ENCODE measurements around the gene PLPPR5. TPM values are rescaled to one million over a fixed set of nuclear protein-coding genes. Genes with fewer than 3 reads are reported as not detected.
A peak's percentile ranks its signal among the peaks of the same experiment; 100 is the strongest.
"Not testable (repeated sequence)": the region's sequence is repeated elsewhere in the genome, so short reads cannot be mapped to it uniquely, and the experiment has no call there.

The PLPPR5 gene, protein sequence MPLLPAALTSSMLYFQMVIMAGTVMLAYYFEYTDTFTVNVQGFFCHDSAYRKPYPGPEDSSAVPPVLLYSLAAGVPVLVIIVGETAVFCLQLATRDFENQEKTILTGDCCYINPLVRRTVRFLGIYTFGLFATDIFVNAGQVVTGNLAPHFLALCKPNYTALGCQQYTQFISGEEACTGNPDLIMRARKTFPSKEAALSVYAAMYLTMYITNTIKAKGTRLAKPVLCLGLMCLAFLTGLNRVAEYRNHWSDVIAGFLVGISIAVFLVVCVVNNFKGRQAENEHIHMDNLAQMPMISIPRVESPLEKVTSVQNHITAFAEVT
- not detected for total RNA-seq

DNA sequence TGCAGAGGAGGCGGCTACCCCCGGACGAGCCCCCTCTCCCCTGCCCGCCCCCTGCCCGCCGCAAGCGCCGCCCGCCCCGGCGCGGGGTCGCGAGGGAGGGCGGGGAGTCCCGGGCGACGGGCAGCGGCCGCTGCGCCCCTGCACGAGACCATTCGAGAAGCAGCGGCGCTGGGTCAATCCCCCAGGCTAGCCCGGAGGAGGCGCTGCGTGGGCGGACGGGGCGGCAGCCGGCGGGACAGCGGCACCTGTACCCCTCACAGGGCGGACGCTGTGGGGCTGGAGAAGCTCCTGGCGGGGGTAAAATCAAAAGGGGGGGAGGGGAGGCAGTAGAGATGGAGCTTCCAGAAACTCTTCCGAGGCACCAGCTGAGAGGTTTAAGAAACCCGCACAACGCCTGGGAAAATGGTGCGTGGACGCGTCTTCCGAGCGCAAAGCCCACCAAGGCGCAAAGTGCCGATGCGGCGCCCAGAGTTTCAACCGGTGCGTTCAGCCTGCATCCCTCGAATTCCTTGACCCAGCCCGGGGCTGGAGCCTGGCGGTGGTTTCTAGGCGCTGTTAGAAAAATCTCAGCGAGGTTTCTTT lies at the start of gene PLPPR5:
TSS of gene PLPPR5 (minus strand) at position 1 of the 582 bp plus-strand sequence. CDS start 190 bp downstream, outside the sequence.
- peak; percentile 44 for ATAC-seq

DNA sequence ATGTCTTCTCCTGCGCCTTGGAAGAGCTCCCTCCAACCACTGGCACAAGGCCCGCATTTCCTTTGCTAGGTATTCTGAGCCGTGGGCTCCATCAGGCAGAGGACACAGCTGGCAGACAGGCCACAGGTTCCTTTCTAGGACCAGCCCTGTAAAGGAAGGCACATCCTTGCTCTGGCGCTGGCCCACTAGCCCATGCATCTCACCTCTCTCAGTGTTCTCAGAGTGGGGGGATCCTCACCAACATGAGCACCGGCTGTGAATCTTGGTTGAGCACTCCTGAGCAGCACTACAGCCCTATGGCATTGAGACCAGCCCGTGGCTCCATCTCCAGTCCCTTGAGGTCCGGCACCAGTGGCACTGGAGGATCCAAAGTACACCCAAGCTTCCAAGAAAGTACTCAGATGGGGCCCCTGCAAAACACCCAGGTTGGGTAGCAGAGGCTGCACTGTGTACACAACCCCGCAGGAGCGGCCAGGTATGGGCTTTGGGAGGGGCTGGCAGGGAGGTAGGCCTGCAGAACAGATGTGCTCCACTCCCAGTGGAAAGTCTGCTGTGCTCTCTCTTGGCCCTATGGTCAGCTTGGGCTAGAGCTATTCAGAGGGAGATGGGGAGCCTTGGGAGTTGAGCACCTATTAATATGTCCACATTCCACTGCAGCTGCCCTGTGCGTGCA lies 47.1 kb upstream of the PLPPR5 start:
- DNase-seq (ENCODE audit: low spot score) (no peak), ATAC-seq (no peak)

More for the DNA sequence above, at the start of gene PLPPR5:
- DNase-seq (ENCODE audit: low spot score) = no peak

DNA sequence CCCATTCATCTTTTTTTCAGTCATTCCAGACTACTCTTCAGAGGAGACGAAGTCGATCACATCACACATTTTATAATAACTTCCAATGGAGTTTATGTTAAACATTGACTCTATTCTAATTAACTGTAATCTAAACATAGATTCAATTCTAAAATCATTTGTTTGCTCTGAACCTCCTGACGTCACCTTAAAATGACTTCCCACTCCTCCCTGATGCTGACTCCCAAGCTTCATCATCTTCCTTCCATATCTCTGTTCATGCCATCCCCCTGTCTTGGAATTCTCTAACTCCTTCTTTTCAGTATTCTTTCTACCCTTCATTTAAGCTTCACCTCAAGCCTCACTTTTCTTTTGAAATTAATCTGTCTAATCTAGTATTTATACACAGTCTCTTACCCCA lies 45.1 kb upstream of the PLPPR5 start:
- no peak for DNase-seq (ENCODE audit: low spot score)
- no peak for ATAC-seq

DNA sequence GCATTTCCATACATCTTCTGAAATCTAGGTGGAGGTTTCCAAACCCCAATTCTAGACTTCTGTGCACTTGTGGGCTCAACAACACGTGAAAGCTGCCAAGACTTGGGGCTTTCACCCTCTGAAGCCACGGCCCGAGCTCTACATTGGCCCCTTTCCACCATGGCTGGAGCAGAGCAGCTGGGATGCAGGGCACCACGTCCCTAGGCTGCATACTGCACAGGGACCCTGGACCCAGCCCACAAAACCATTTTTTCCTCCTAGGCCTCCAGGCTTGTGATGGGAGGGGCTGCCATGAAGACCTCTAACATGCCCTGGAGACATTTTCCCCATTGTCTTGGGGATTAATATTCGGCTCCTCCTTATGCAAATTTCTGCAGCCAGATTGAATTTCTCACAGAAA lies 32.1 kb upstream of the PLPPR5 start:
- ATAC-seq; DNase-seq (ENCODE audit: low spot score): not testable (repeated sequence)

DNA sequence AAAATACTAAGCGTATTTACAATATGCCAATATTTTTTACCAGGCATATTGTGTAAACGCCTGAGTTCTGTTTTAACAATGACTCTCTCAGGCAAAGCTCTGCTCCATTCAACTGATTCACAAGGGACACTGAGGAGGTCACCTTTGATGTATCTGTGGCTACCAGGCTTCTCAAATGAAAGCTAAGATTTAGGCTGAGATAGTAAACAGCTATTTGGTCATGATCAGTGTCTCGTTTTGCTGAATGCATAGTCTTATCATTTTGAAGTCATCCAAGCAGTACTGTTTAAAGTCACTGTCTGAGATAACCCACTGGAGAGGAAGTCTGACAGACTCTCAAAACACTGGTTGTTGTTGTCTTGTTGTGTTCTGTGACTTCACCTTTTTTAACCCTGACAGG lies 13.7 kb upstream of the PLPPR5 start:
- DNase-seq (ENCODE audit: low spot score) (no peak), ATAC-seq (no peak)

DNA sequence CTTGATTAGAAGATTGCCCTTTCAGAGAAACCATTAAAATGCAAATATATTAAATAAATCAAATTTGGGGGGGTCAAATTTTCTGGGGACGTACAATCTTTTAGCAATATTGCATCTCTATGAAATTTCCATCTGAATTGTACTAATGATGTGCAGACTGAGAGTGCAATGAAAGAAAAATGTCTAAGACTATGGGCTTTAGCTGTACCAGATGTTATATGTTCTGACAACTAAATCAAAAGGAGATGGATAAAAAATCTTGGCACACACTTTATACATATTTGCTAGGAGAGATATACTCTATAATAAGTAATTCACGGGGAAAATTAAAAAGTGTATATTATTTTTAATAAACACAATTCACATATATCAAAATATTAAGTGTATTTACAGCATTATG lies 13.0 kb upstream of the PLPPR5 start:
- ATAC-seq (no peak), DNase-seq (ENCODE audit: low spot score) (no peak)

DNA sequence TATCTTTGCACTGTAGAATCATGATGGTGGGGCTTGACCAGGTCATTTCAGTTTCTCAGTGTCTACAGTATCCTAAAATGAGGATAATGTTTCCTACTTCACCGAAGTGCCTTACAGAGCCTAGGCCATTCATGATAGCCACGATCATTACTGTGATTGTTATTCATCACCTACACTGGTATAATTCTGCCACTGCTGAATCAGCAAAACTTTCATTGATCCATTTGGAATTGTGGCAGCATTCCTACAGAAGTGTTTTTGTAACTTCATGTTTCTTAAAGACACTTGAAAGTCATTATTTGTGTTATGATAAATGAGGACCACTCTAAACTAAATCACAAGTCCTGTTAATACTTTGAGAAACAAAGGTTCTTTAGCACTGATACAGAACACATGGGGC lies 6.0 kb upstream of the PLPPR5 start:
- ATAC-seq = no peak

DNA sequence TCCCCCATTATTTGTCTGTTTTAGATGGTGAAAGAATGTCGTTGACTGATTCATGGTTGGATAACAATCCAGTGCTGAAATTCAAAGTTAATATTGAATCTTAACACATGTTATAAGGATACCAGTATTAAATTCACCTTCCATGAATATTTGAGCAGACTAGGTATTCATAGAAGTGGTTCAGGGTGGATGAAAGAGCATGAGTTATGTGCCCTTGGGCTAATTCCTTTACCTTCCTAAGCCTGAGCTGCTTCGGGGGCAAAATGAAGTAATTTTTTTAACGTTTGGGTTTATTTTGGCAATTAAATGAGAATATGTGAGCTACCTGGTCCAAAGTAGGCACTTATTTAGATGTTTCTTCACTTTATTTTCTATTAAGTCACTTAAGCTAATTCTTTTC lies 2.7 kb upstream of the PLPPR5 start:
- no peak for ATAC-seq
- DNase-seq (ENCODE audit: low spot score) = no peak

More for the DNA sequence above, 6.0 kb upstream of the PLPPR5 start:
- DNase-seq (ENCODE audit: low spot score) = no peak

DNA sequence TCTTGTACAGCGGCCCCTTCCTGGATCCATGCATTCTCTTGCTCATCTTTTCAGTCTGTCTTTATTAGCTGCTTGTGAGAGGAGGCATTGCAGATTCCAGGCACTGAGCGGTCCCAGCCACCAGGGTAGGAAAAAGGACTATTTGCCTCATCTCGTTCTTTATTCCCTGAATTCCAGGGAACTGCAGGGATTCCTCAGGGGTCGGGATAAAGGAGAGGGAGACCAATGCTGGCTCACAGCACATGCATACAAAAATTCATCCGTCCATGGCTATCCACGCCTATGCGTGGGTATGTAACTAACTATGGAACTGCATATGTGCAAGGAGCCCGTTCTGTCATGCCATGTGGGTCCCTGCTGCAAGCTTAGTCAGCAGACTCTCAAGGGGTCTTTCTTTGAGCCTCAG lies 879 bp upstream of the PLPPR5 start:
- DNase-seq (ENCODE audit: low spot score) = no peak
- ATAC-seq = no peak

DNA sequence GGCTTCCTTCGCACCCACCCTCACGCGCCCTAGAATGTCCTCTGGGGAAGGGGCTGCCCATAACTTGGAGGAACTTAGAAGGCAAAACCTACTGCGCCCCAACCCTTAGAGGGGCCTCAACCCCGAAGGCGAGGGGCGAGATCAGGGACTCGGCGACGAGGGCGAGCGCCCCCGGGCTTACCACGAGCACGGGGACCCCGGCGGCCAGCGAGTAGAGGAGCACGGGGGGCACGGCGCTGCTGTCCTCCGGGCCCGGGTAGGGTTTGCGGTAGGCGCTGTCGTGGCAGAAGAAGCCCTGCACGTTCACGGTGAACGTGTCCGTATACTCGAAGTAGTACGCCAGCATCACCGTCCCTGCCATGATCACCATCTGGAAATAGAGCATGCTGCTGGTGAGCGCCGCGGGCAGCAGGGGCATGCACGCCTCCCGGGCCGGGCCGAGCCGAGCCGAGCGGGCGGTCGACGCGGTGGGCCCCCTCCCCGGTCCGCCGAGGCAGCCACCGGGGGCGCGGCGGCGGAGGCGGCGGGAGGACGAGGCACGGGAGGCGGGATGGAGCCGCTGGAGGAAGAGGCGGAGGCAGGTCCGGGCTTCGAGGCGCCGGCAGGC lies 304 bp downstream of the PLPPR5 start:
- peak; percentile 33 for ATAC-seq
- DNase-seq (ENCODE audit: low spot score) = no peak

DNA sequence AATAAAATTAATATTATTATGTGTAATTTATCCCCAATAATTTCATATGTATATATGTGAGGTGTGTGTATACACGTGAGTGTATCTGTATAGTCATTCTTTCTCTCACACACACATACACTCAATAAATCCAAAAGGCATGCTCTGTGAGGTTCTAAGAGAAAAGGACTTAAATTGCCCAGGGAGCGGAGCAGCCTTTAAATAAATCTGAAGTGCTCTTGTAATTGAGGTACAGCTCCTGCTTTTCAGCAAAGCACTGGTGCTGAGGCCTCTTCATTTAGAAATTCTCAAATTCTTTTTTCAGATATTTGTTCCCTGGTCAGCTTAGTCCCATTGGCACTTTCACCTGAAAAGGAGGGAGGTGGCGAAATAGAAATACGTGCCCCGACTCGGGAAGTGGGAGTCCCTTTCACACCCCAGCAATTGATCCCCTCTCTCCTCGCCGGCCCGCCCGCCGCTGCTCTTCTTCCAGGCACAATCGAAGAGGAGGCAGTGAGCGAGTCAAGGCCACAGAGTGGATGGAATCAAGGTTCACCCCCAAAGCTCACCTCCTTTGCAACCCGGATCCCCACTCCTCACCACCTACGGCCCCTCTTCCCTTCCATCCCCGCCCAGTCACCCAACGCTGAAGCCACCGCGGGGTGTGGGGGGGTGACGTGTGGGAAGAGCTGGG lies 944 bp downstream of the PLPPR5 start:
- DNase-seq (ENCODE audit: low spot score) = no peak
- no peak for ATAC-seq

DNA sequence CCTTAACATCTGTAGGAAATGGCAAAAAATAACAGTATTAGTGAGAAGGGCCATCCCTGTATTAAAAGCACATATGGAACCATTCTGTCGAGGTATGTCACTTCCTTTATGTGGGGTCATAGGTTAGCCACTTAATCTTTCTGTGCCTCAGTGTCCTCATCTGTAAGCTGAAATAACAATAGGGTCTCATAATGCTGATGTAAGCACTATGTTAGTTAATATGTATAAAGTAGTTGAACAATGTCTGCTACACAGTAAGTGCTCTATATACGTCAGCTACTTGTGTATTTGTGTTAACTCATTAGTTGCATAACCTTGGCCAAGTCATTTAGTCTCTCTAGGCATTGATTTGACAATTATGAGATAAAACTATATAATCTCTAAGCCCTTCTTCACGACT lies 11.8 kb downstream of the PLPPR5 start:
- ATAC-seq (no peak), DNase-seq (ENCODE audit: low spot score) (no peak)

DNA sequence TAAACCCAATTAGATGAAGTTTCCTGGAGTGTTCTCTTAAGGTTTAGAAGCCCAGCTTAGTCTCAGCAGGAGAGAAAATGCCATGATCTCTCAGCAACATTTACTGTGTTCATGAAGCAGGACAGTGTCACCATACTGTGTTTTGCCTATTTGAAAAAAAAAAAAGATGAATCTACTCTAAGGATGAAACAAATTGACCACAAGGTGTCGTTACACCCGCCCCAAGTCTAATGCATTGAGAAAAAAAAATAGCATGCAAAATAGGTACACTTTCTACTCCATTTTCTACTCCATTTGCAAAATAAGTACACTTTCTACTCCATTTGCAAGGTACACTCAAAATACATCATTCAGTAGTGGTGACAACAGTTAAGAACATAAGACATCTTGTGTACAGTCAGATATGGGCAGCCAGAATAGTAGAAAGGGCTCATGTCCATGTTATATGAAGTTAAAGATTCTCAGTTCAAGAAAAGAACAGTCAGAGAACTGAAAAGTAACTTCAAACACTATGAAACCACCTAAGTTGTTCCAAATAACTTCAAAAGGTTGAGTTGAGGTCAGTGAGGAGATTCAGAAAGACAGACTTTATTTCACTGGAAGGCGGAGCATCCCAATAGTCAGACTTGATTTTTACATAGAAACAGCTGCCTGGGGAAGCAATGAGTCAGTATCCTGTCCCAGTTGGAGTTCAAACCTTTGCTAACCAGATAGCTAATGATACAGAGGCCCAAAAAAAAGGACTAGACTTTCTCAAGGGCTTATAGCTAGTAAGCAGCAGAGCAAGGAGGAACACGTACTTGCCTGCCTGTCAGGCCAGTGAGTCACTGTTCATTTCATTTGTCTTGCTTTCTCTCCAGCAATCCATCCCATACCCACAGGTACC lies 13.3 kb downstream of the PLPPR5 start:
- no peak for ATAC-seq
- no peak for DNase-seq (ENCODE audit: low spot score)

DNA sequence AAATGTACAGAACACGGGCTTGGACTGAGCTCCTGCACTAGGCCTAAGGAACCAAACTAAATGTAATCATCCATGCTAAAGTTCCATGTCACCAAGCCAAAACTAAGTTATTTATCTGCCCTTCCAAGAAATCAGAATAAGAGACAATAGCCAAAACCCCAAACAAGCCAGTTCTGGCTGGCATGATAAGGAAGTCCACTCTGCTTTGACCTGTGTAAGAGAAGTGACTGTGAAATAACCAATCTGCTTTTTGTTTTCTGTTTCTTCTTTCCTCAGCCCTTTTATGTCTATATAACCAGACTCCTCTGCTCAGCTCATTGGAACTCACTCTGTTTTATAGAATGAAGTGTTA lies 15.1 kb downstream of the PLPPR5 start:
- DNase-seq (ENCODE audit: low spot score) (no peak), ATAC-seq (no peak)

DNA sequence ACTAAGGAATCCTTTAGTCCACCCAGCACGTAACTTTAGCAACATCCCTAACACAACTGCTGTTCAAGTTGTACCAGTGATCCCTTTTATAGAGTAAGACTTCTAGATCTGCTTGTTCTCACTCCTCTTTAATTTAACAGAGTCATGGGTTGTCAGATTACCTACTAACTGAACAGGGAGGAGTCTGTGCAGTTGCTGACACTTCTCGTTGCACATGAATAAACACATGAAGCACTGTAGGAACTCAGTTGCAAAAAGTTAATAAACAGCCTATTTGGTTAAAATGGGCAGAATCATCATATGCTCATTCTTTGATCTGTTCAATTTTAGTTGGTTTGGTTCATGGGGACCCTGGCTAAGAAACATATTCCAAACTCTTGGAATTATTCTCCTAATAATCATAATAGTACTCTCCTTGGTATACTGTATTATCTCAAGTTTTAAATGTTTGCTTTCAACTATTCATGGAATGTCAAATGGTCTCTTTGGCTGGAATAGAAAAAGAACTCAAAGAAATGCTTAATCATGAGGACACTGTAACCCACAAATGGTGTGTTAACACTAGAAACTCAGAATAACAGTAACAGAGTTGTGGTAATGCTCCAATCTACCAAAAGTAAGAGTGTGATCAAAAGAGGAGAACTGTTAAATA lies 15.6 kb downstream of the PLPPR5 start:
- DNase-seq (ENCODE audit: low spot score) = no peak
- ATAC-seq = no peak

DNA sequence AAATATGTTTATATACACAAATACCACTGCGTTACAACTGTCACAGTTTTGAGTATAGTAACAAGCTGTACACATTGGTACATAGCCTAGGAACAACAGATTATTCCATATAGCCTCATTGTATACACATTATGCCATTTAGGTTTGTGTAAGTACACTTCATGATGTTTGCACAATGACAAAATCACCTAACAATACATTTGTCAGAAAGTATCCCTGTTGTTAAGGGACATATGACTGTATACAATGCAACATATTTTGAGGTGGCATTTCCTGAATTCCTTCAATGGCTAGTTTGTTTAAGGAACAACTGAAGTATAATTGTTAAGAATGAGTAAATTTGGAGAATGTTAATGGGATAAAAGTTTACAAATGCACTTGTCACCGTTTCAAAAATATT lies 19.0 kb downstream of the PLPPR5 start:
- no peak for ATAC-seq

DNA sequence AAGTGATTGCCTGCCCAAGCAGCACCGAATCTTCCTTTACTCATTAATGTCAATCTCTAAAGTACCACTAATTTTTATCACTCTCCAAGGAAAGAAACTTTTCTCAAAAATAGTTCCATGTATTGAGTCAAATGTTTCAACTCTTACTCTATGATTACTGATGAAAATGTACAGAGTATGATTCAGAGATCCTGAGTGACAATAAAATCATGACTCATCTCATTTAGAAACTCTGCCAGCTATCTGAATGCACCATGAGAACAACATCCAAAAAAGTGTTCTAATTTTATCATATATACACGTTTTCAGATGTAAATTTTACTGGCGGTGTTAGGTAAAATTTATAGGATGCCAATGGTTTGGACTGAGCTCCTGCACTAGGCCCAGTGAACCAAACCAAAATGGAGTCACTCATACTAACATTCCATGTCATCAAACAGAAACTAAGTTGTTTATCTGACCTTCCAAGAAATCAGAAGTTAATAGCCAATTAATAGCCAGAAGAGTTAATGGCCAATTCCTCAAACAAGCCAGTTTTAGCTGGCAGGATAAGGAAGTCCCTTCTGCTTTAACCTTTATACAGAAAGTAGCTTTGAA lies 22.6 kb downstream of the PLPPR5 start:
- DNase-seq (ENCODE audit: low spot score) = no peak
- ATAC-seq = no peak

More for the DNA sequence above, 19.0 kb downstream of the PLPPR5 start:
- DNase-seq (ENCODE audit: low spot score) = no peak

DNA sequence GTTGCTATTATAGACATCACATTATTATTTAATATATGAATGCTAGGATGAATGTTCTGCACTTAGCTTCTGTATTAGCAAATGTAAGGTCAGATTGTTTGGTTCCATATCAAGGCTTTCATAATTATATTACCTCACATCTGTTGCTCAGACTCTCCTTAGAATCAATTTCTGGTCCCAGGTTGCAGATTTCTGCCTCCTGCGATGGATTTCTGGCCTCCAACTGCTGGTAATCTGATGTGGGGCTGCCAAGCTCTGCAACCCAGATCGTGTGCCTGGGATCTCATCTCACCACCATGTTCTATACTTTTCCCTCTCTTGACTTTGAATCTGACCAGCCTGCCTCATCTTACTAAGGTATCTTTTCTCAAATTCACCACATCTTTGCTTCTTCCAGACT lies 25.2 kb downstream of the PLPPR5 start:
- DNase-seq (ENCODE audit: low spot score) (no peak), ATAC-seq (no peak)

DNA sequence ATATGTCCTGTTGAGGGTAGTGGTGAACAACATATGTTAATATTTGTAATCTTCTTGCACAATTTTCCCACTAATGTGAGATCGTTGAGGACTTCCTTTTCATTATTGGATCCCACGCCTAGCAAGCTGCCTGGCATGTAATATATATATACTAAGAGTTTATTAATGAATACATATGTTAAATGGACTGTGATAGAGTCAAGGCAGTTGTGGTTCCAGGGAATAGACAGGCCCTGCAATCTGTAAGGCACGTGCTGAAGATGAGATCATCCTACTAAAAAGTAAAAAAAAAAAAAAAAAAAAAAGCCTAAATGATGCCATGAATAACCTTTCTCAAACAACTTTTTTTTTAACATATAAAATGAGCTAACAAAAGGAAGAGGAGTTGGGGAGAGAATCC lies 28.9 kb downstream of the PLPPR5 start:
- DNase-seq (ENCODE audit: low spot score) (no peak), ATAC-seq (no peak)
